Hematopoietic multipotent progenitor cell treated with erythropoietin and hydrocortisone succinate and interleukin-3 and kit ligand, for 6 days (in vitro differentiated cells): ENCODE data around the gene NHS.
A peak's percentile ranks its signal among the peaks of the same experiment; 100 is the strongest.

Source experiments
- DNase-seq: peaks from one replicate; pipeline ENCODE4 v3.0.0-alpha.2; 2015

Gene NHS

GRCh38 chrX:17740137-17741122, 365.4 kb downstream of the NHS start:
- no peak for DNase-seq

GRCh38 chrX:17741123-17741511, 366.1 kb downstream of the NHS start:
- no peak for DNase-seq

GRCh38 chrX:17743913-17744312, 368.9 kb downstream of the NHS start:
- no peak for DNase-seq

- peak; percentile 14 for DNase-seq
Measured at GRCh38 chrX:17744896-17745523, 370.0 kb downstream of the NHS start.

- DNase-seq, result no peak
Measured at GRCh38 chrX:17747692-17748091, 372.7 kb downstream of the NHS start.

- DNase-seq, result no peak
Measured at GRCh38 chrX:17748684-17749083, 373.7 kb downstream of the NHS start.

- DNase-seq, result no peak
Measured at GRCh38 chrX:17750436-17750835, 375.4 kb downstream of the NHS start.

GRCh38 chrX:17758382-17758781, 383.4 kb downstream of the NHS start:
- no peak for DNase-seq

- DNase-seq, result no peak
Measured at GRCh38 chrX:17759990-17760389, 385.0 kb downstream of the NHS start.

- peak; percentile 37 for DNase-seq
Measured at GRCh38 chrX:17767734-17768133, 392.7 kb downstream of the NHS start.

- DNase-seq, result no peak
Measured at GRCh38 chrX:17768997-17769396, 394.0 kb downstream of the NHS start.

GRCh38 chrX:17769701-17770269, 394.8 kb downstream of the NHS start:
- no peak for DNase-seq

- DNase-seq, result no peak
Measured at GRCh38 chrX:17773221-17773876, 398.3 kb downstream of the NHS start.

- no peak for DNase-seq
Measured at GRCh38 chrX:17774053-17774452, 399.1 kb downstream of the NHS start.

GRCh38 chrX:17778997-17779396, 404.0 kb downstream of the NHS start:
- no peak for DNase-seq

- no peak for DNase-seq
Measured at GRCh38 chrX:17779434-17779833, 404.4 kb downstream of the NHS start.
